ENCODE measurements around the gene CCDC174.
"Not testable (repeated sequence)": the region's sequence is repeated elsewhere in the genome, so short reads cannot be mapped to it uniquely, and the experiment has no call there.

CCDC174 gene

DNA sequence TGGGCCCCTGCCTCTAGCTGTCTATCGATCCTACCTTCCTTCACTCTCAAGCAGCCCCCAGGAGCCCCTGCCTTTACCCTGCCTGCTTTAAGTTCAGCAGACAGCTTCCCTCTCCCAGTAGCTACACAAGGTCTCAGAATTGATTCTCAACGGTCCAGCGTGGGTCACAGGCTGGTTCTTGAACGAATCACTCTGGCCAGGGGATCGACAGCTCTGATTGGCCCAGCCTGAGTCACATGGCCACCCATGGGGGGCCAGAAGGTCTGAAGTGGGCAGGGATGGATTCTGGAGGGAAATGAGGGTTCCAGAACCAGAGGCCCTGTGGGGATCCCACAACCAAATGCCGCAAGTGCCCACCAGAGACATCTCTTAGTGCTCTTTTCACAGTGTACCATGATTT is 23.7 kb upstream of the CCDC174 start:
- DNase-seq = no peak

DNA sequence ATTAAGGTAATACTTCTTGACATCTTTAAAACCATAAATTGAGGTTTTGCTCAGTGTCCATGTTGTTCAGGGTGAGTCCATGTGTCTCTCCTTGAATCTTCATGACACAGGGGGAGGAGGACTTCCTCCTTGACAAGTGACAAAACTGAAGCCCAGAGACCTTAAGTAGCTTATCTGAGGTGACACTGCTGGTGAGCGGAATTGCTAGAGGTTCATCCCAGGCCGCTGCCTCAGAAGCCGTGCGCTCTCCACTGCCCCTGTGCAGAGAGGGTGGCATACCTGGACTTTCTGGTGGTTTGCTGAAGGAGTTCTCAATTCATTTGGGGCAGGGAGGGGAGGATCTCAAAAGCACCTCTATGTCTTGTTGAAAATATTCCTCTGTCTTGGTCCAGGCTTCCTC is 23.2 kb upstream of the CCDC174 start:
- no peak for DNase-seq

DNA sequence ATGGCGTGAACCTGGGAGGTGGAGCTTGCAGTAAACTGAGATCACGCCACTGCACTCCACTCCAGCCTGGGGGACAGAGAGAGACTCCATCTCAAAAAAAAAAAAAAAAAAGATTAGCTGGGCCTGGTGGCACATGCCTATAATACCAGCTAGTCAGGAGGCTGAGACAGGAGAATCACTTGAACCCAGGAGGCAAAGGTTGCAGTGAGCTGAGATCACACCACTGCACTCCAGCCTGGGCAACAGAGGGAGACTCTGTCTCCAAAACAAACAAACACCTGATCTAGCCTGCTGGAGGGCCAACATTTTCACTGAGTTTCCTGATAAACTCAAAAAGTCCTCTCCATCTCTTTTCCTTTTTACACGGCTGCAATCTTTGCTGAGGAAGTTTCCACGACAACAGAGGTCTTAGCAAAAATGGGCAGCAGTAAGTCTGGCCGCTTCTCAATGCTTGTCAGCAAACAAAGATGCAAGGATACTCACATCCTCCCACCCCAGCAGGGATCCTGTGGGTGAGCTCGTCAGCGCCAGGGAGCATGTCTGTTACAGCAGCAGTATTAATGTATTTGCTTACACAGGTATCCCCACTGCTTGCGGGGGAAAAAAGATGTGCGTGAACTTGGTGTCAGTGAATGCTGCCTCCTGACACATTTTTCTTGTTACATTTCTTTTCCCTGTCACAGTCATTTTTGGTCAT is 21.0 kb upstream of the CCDC174 start:
- no peak for DNase-seq

DNA sequence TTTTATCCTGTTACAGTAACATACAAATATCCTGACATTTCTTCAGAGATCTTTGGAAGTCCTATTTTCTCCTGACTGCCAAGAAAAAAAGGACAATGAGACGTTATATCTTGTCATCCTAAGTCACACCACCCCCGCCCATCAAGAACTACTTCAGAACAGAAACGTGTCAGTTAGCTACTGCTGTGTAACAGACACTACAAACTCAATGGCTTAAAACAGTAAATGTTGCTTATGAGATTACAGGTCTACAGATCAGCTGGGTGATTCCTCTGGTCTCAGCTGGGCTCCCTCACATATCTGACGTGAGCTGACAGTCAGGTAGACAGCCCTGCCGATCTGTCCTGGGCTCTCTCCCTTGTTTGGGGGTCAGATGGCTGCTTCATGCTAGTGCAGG is 20.5 kb upstream of the CCDC174 start:
- DNase-seq = no peak

DNA sequence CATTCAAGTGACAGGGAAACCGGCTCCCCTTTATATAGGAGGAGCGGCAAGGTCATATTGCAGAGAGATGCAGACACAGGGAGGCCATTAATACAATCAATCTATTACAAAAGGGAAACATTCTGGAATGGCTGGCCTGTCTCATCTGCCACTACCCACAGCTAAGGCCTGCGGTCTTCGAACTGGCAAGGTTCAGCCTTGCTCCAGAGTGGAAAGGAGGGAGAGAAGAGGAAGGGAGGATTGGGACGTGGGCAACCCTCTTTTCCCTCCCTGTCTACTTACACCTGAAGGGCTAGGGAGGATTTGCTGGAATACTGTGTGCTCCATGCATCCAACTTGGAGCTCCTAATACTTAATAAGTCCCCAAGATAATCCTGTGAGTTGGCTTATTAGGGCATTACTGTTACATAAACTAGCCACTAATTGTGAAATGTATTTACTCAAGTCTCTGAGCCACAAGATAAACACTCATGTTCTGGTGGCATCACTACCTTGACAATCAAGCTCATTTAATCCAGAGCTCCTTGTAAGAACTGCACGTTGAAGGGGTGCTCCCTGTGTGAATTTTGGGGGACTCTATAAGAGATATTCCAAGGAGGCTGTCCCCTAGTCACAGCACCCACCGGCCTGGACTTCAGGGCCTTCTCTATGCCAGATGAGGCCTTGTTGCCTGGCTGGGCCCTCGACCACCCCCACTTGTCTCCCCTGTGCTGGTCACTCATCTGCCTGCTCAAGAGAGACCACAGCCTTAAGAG is 19.7 kb upstream of the CCDC174 start:
- DNase-seq = no peak

DNA sequence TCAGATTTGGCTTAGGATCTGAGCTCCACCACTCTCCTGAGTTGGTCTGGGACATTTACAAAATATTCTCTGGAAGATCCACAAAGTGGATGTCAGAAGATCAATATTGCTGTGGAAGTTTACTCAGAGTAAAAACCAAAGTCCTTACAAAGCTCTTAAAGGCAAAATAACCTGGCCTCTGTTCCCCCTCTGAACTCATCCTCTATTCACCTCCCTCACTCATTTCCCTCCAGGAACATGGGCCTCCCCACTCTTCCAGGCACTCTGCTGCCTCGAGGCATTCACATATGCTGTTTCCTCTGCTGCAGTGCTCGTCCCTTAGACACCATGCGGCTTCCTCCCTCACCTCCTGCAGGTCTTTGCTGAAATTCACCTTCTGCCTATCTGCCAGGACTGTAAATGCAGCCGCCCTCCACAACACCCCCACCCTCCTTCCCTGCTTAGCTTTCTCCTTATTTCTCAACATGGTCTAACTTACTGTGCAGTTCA is 19.1 kb upstream of the CCDC174 start:
- DNase-seq = no peak

DNA sequence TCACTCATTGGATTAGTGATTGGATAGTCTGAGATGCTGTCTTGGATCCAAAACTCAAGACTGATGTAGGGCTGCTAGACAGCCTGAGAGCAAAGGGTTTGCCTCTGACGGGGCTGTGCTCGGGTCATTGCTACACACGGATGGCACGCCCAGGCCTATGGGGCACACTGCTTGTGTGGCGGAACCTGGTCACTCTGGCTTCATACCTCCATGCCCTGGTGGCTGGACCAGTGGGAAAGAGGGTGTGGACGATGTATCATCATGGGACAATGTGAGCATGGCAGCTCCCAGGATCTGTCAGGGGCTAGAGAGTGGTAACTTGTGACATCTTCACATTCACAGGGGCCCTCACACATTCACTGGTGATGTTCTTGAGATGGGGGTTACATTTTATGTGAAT is 18.1 kb upstream of the CCDC174 start:
- DNase-seq = no peak

DNA sequence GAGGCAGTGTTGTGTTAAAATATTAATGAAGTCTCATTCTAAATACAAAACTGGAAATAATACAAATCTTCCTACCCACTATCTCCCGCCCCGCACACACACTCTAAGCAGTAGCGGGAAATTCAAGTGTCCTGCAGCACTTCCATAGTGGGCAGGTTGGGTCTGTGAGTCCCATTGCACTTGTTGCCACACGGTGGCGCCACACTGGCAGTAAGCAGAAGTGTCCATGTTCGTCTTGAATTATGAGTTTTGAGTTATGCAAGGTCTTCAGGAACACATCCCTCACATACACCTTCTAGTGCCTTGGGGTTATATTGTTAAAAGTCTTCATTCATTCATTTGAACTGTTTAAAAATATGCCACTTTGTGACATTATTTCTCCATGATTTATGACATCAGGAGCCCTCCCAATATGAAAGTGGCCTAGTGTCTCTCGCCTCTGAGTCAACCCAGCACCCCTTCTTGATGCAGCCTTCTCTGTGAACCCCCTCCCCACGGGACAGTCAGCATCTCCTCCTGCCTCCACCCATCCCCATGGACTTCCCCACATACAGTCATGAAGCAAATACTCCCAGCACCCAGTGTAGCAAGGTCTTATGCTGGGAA is 17.6 kb upstream of the CCDC174 start:
- DNase-seq = no peak

DNA sequence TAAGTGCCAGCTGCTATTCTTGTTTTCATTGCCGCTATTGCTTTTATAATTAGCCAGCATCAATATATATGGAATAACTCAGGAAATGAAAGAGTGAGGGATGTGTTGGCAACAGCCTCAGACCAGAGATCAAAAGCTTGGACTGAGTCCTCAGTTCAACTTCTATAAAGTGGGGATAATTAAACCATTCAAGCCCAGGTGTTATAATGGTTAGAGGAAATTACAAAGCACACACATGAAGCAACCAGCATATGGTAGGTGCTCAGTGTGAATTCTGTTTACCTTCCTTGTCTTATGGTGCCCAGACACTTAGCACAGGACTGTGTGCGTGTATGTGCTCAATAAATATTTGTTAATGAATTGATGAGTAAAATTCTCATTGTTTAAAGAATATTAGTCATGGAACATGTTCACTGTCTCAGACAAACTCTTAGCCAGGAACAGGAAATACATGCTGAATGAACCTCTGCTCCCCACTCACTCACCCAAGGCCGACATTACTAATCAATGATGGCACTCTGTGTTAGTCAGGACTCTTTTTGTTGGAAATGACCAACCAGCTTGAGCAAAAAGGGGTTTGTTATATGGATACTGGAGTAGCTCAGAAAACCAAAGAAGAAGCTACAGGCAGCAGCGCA is 16.7 kb upstream of the CCDC174 start:
- DNase-seq = no peak

DNA sequence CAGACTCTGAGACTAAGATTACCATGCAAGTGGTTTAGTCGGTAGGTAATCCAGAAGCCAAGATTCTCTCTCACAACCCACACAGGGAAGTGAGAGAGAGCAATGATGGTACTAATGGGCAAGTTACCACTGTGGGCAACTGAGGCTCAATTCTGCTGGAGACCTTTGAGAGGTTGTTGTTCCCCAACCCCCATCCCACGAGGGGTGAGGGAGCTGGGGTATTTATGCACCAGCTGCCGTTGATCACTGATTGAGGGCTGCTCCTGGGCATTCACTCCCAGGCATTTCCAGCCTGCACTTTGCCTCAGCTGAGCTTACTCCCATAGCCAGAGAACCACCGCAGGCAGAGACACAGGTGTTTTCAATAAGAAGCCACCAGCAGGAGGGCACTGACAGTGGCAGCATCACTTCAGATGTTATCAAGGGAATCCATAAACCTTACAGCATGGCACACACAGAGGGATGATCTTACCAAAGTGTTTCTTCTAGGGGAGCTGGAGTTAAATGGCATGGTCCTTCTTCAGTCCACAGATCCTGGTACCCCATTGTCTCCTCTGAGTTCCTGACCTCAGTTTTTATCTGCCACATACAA is 15.0 kb upstream of the CCDC174 start:
- no peak for DNase-seq

DNA sequence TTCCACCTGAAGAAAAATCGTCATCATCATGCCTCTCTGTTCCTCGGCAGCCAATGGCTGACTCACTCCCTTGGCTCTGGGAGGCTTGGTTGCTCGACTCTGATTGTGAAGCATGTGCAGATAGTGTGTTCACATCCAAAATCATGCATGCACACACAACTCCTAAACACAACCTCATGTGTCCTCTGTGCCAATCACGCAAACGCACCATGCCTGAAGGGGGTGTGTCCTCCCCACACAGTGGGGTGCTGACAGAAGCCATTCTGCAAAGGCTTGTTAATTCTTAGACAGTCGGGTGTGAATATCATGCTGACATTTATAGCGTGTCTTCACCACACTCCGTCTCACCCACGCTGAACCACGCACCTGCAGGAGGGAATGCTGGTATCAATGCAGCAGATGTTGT is 11.4 kb upstream of the CCDC174 start:
- no peak for DNase-seq

DNA sequence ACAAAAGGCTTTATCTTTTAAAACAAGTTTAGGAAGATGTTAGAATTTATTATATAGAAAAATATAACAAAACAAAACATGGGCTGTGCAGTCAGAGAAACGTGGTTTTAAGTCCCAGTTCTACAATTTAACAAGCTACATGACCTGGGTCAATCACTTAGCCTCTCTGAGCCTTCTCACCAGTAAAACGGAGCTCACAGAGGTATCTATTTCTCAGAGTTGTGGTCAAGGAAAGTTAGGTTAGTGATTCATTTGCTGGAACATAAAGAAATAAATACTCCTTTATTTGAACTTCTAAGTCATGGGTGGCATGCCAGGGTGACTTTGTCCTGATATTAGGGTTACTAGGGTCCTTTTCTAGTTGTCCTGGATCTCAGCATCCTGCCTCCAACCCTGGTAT is 10.8 kb upstream of the CCDC174 start:
- DNase-seq = no peak

DNA sequence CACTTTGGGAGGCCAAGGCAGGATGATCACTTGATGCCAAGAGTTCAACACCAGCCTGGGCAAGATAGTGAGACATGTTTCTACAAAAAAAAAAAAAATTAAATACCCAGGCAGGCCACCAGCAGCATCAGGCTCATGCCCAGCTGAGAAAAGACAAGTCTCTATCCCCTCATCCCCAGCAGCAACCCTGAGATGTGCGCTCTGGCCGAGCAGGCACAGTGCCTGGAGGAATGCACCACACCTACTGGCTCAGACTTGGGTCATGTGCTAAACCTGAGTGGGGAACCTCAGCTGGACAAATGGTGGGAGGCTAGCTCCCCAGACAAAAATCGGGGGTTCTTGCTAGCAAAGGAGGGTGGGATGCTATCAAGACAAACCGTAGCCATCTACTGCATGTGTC is 10.2 kb upstream of the CCDC174 start:
- no peak for DNase-seq

DNA sequence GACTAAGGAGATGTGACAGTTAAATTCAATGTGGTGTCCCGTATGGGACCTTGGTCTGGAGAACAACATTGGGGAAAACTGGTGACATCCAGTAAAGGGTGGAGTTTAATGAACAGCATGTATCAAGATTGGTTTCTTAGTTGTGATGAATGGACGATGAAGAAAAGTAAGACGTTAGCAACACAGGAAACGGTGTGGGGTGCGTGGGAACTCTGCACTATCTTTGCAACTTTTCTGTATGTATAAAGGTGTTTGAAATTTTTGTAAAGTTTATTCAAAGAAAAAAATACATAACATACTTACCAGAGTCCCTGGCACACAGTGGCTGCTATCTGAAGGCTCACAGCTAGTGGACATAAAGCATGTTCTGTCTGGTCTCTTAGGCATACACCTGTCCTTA is 6.1 kb upstream of the CCDC174 start:
- DNase-seq = no peak

DNA sequence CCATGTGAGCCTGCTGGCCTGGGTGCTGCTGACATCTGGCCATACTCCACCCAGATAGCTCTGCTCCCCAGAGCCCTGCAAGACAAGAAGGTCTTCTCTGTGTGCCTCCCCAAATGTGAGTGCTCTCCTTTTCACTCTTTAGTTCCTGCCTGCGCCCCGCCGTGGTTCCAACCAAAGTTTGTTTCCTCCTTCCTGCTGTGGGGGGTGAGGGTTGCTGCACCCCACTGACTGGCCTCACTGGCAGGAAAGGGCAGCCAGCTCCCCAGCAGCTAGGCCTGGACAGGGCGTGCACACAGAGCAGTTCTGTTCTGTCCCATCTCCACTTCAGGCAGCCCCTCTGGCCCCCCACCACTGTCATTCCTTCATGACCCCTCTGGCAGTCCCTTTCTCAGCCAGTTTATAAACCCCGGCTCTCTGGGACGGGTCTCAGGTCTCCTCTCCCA is 5.4 kb upstream of the CCDC174 start:
- DNase-seq = no peak

DNA sequence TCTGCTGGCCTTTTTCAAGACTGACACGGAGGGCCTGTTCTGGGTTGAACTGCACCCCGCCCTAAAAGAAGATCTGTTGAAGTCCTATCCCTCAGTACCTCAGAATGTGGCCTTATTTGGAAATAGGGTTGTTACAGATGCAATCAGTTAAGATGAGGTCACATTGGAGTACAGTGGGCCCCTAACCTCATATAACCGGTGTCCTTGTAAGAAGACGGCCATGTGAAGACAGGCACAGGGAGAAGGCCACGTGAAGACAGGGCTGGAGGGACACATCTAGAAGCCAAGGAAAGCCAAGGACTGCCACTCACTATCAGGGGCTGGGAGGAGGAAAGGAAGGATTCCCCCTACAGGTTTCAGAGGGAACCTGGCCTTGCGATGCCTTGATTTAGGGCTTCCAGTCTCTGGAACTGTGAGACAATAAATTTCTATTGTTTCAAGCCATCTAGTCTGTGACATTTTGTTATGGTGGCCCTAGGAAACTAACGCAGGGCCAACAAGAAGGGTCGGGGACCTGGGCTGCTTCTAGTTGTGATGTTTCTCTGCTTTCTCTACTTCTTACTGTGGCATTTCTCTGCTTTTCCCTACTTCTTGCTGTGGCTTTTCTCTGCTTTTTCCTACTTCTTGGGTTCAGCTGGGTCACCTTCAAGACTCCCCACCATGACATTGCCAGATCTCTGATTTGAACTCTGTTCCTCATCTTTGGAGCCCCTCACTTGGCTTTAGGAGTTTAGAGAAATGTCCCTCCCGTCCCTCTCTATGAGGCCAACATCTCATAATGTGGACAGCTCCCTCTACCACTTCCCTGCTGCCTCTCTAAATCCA is 4.8 kb upstream of the CCDC174 start:
- DNase-seq = no peak

DNA sequence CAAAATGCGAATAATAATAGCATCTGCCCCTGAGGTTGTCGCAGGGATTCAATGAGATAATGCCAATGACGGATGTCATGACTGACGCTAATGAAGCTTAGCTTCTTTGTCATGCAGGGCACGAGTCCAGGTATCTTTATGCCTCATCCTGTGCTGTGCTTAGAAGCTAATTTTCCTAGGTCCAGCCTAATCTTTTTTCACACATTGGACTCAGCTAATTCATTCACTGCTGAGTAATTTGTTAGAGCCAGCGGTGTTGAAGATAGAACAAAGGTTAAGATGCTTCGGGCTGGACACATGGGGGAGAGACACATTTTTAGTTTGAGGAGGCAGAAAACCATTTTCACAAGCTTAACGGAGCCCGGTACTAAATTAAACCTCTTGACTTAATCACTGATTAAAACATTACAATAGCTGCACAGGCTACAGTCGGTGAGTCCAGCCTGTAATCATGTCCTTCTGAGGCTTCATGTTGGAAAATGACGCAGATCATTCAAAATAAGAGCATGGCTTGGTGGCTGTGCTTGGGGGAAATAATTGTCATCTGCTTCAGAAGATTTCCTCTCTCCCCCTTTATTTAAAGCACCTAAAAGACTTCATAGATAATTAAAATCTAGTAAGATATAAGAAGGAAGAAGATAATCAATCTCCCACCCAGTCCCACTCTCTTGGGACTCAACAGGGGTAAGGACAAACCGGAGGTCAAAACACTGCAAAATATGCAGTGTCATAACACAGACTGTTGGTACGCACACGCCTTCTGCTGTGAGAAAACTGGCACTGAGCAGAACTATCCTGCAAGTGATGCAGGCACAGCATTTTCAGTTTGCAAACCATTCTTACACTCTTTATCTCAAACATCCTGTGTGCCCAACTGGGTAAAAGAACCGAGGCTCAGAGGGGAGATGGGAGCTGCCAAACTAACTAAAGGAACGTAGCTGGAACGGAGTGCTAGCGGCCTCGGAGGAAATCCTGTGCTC is 3.3 kb upstream of the CCDC174 start:
- DNase-seq = no peak

DNA sequence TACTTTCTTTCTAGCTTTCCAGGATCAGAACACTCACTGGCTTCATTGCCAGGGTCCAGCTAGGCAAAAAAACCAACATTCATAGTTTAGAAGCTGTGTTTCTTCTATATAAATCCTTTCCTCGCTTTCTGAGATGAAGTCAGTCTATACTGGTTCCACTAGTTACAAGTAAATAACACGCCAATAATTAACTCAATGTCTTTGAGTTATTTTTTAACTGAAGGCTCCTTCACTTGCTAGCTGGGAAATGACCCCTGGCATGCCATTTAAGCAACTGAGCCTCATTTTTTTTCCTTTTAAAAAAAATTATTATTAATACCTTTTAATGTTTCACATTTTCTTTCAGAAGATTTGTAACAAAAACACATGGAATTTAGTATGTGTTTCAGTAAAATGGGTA is 2.1 kb upstream of the CCDC174 start:
- no peak for DNase-seq

DNA sequence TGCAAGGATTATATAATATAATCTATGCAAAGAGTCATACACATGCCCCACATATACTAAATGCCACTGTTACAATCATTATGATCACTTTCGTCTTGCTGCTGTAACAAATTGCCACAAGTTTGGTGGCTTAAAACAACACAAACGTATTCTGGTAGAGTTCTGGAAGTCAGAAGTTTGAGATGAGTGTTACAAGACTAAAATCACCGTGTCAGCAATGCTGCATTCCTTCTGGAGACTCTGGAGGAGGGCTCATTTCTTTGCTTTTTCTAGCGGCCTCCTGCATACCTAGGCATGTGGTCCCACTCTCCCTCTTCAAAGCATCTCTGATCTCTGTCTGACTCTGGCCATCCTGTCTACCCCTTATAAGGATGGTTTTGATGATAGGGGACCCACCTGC is 1.4 kb upstream of the CCDC174 start:
- DNase-seq = no peak

DNA sequence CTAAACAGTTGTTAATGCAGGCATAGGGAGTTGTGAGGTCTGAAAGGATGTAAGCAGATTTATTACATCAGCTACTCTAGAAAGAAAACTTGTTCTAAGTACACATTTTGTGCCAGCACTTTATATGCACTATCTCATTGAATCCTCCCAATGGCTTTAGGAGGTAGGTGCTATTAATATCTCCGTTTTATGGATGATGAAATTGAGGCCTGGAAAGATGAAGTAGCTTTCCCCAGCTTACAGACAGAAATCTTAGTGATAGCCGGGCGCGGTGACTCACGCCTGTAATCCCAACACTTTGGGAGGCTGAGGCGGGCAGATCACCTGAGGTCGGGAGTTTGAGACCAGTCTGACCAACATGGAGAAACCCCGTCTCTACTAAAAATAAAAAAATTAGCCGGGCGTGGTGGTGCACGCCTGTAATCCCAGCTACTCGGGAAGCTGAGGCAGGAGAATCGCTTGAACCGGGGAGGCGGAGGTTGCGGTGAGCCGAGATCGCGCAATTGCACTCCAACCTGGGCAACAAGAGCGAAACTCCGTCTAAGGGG is 872 bp downstream of the CCDC174 start:
- not testable (repeated sequence) for DNase-seq

DNA sequence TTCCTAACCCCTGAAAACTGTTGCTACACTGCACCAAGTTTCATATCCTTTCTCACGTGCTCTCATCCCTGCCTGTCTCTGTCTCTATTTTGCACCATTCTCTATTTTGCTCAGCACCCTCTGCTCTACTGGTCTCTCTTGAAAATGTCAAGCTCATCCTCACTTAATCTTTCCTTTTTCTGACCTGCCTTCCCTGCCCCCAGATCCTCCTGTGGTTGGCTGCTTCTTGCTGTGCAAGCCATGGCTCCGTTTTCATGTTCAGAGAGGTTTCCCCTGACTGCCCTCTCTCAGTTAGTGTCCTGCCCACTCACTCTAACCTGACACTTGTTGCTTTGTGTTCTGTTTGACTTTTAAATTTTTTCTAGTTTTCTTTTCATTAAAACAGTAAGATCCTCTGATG is 6.0 kb downstream of the CCDC174 start:
- no peak for DNase-seq

Measured in hippocampal formation (tissue), 2 donors.